Activated CD4-positive, CD25-positive, alpha-beta regulatory T cell treated with anti-CD3 and anti-CD28 coated beads, Interleukin-2, amount 50 U/mL, for 16 hours (primary cell): Measurements from ENCODE around the gene KRT15.
"Not testable (repeated sequence)": the region's sequence is repeated elsewhere in the genome, so short reads cannot be mapped to it uniquely, and the experiment has no call there.

ENCODE experiments used
- DNase-seq: peaks from one replicate; pipeline ENCODE4 v3.0.0-alpha.2; 2020; ENCODE audit warnings: low read depth, low spot score

The KRT15 gene

GRCh38 chr17:41544491-41544892, 25.8 kb upstream of the KRT15 start:
- DNase-seq: no peak

- not testable (repeated sequence) for DNase-seq
Observed at GRCh38 chr17:41542786-41543185, 24.1 kb upstream of the KRT15 start.

GRCh38 chr17:41542357-41542756, 23.7 kb upstream of the KRT15 start:
- DNase-seq: no peak

- no peak for DNase-seq
Observed at GRCh38 chr17:41540921-41541625, 22.4 kb upstream of the KRT15 start.

- no peak for DNase-seq
Observed at GRCh38 chr17:41539979-41540701, 21.4 kb upstream of the KRT15 start.

- DNase-seq: no peak
Observed at GRCh38 chr17:41539071-41539492, 20.4 kb upstream of the KRT15 start.

- DNase-seq: no peak
Observed at GRCh38 chr17:41538565-41538991, 19.9 kb upstream of the KRT15 start.

GRCh38 chr17:41537990-41538389, 19.3 kb upstream of the KRT15 start:
- no peak for DNase-seq

GRCh38 chr17:41537614-41537954, 18.9 kb upstream of the KRT15 start:
- DNase-seq: no peak

- DNase-seq: no peak
Observed at GRCh38 chr17:41536741-41537613, 18.3 kb upstream of the KRT15 start.

GRCh38 chr17:41535764-41536481, 17.2 kb upstream of the KRT15 start:
- no peak for DNase-seq

- no peak for DNase-seq
Observed at GRCh38 chr17:41534899-41535546, 16.3 kb upstream of the KRT15 start.

GRCh38 chr17:41533613-41534012, 14.9 kb upstream of the KRT15 start:
- DNase-seq: no peak

GRCh38 chr17:41532947-41533570, 14.4 kb upstream of the KRT15 start:
- no peak for DNase-seq

GRCh38 chr17:41531993-41532392, 13.3 kb upstream of the KRT15 start:
- DNase-seq: no peak

- no peak for DNase-seq
Observed at GRCh38 chr17:41530062-41531048, 11.7 kb upstream of the KRT15 start.

- DNase-seq: no peak
Observed at GRCh38 chr17:41529491-41529915, 10.8 kb upstream of the KRT15 start.

GRCh38 chr17:41528959-41529353, 10.3 kb upstream of the KRT15 start:
- no peak for DNase-seq
